ENCODE measurements around the gene NUMB. TPM values are rescaled to one million over a fixed set of nuclear protein-coding genes. Genes with fewer than 3 reads are reported as not detected.

NUMB gene
- total and polyA plus RNA-seq, 2 donors (not counting 3 experiments of a cell fraction or from before 2014, with no cell fraction given) = 128 to 164 TPM

- BruUV-seq (replicated peaks) = no TSS peak
- no peak overlapping the region for H3K4me3 ChIP-seq (replicated peaks in 1 of 3; ENCODE audit: insufficient read depth in 1 of 3, low read depth in 1 of 3, low read length in 3 of 3)
- TF ChIP-seq EZH2 (IDR thresholded peaks at IDR 0.05; ENCODE audit: borderline replicate concordance, low read depth, low read length, severe bottlenecking) = no peak
- no peak for TF ChIP-seq JUN (IDR thresholded peaks at IDR 0.05; ENCODE audit: borderline replicate concordance, insufficient read depth, insufficient read length, low read depth)
- dilution Hi-C loops (cut with MboI; ENCODE audit: extremely low pct_ligation_motif_present, low sequenced_read_pairs) = no loop called here
- H3K27me3 ChIP-seq (ENCODE audit: control insufficient read depth in 2 of 2, insufficient read depth in 2 of 2, low read length in 2 of 2) = no peaks in the 10 kb centered on the region
- CTCF ChIA-PET = interaction anchor here (1.1 kb wide), 1 partner anchor 88 kb away, joined by 3 read pairs; no protein-coding TSS in a partner anchor
- no peaks in the 10 kb centered on the region for H3K9me1 ChIP-seq (replicated peaks; ENCODE audit: control insufficient read depth, extremely low read depth, insufficient read depth, low read length)
- FAIRE-seq (no peak), DNase-seq (ENCODE audit: low read depth, low spot score) (no peak)
- H3K36me3 ChIP-seq (ENCODE audit: control insufficient read depth in 2 of 2, extremely low read depth in 1 of 2, insufficient read depth in 2 of 2, low read length in 2 of 2) = no peaks in the 10 kb centered on the region
- H3K4me1 ChIP-seq (ENCODE audit: control insufficient read depth, extremely low read depth, insufficient read depth, low read length) = no peaks in the 10 kb centered on the region
- H4K20me1 ChIP-seq (replicated peaks; ENCODE audit: control insufficient read depth, extremely low read depth, insufficient read depth, low read length) = peaks cover 5% of the 10 kb centered on the region
- POLR2A ChIA-PET = no interaction called here
- no peak overlapping the region for H2AFZ ChIP-seq (ENCODE audit: low read depth, low read length)
- H3K9me3 ChIP-seq (replicated peaks; ENCODE audit: control insufficient read depth, insufficient read depth, low read length) = no peaks in the 10 kb centered on the region
- H3K27ac ChIP-seq (ENCODE audit: insufficient read depth, low read depth, low read length) = no peak overlapping the region
- intact Hi-C loops (cut with micrococcal nuclease) = no loop called here
- H3K9ac ChIP-seq (replicated peaks; ENCODE audit: extremely low read depth, insufficient read depth, low read length) = no peak overlapping the region
- no peak overlapping the region for H3K4me2 ChIP-seq (ENCODE audit: insufficient read depth, low read length)
- peaks cover 49% of the 10 kb centered on the region for H3K79me2 ChIP-seq (ENCODE audit: control insufficient read depth, insufficient read depth, low read length)
These were observed 75.0 kb downstream of the NUMB start for GRCh38 chr14:73383356-73383755.

GRCh38 chr14:73381380-73382013 lies 76.8 kb downstream of the NUMB start:
- H3K4me1 ChIP-seq (ENCODE audit: control insufficient read depth, extremely low read depth, insufficient read depth, low read length) = no peaks in the 10 kb centered on the region
- DNase-seq (ENCODE audit: low read depth, low spot score) (no peak), FAIRE-seq (no peak)
- no peaks in the 10 kb centered on the region for H3K9me1 ChIP-seq (replicated peaks; ENCODE audit: control insufficient read depth, extremely low read depth, insufficient read depth, low read length)
- H3K9me3 ChIP-seq (replicated peaks; ENCODE audit: control insufficient read depth, insufficient read depth, low read length) = no peaks in the 10 kb centered on the region
- POLR2A ChIA-PET = no interaction called here
- dilution Hi-C loops (cut with MboI; ENCODE audit: extremely low pct_ligation_motif_present, low sequenced_read_pairs) = no loop called here
- no peak overlapping the region for H2AFZ ChIP-seq (ENCODE audit: low read depth, low read length)
- no TSS peak for BruUV-seq (replicated peaks)
- H4K20me1 ChIP-seq (replicated peaks; ENCODE audit: control insufficient read depth, extremely low read depth, insufficient read depth, low read length) = peaks cover 8% of the 10 kb centered on the region
- H3K9ac ChIP-seq (replicated peaks; ENCODE audit: extremely low read depth, insufficient read depth, low read length) = no peak overlapping the region
- no peak overlapping the region for H3K27ac ChIP-seq (ENCODE audit: insufficient read depth, low read depth, low read length)
- H3K4me2 ChIP-seq (ENCODE audit: insufficient read depth, low read length) = no peak overlapping the region
- intact Hi-C loops (cut with micrococcal nuclease) = no loop called here
- peaks cover 56% of the 10 kb centered on the region for H3K79me2 ChIP-seq (ENCODE audit: control insufficient read depth, insufficient read depth, low read length)
- no peak overlapping the region for H3K4me3 ChIP-seq (replicated peaks in 1 of 3; ENCODE audit: insufficient read depth in 1 of 3, low read depth in 1 of 3, low read length in 3 of 3)
- no peaks in the 10 kb centered on the region for H3K27me3 ChIP-seq (ENCODE audit: control insufficient read depth in 2 of 2, insufficient read depth in 2 of 2, low read length in 2 of 2)
- no peak for TF ChIP-seq POLR2AphosphoS5 (IDR thresholded peaks at IDR 0.05; ENCODE audit: insufficient read depth, low read depth, low read length)
- no peak for TF ChIP-seq EZH2 (IDR thresholded peaks at IDR 0.05; ENCODE audit: borderline replicate concordance, low read depth, low read length, severe bottlenecking)
- no peak for TF ChIP-seq MAX (IDR thresholded peaks at IDR 0.05; ENCODE audit: insufficient read depth, insufficient read length)
- TF ChIP-seq POLR2A (IDR thresholded peaks at IDR 0.05; ENCODE audit: low read depth, low read length) = no peak
- TF ChIP-seq FOS (IDR thresholded peaks at IDR 0.05; ENCODE audit: borderline replicate concordance, insufficient read depth, low read length) = no peak
- TF ChIP-seq JUN (IDR thresholded peaks at IDR 0.05; ENCODE audit: borderline replicate concordance, insufficient read depth, insufficient read length, low read depth) = no peak
- H3K36me3 ChIP-seq (ENCODE audit: control insufficient read depth in 2 of 2, extremely low read depth in 1 of 2, insufficient read depth in 2 of 2, low read length in 2 of 2) = no peaks in the 10 kb centered on the region
- CTCF ChIA-PET = interaction anchor here (1.2 to 1.3 kb wide), 3 partner anchors 10 to 86 kb away, joined by 3 to 5 read pairs (median 3); no protein-coding TSS in a partner anchor

Measured in endothelial cell of umbilical vein (primary cell).